ENCODE data around the gene E2F8. TPM values are rescaled to one million over a fixed set of nuclear protein-coding genes. Genes with fewer than 3 reads are reported as not detected.

The E2F8 gene
- total and polyA plus RNA-seq, 2 donors (not counting 3 experiments of a cell fraction or from before 2014, with no cell fraction given): 6.5 to 19.1 TPM

DNA sequence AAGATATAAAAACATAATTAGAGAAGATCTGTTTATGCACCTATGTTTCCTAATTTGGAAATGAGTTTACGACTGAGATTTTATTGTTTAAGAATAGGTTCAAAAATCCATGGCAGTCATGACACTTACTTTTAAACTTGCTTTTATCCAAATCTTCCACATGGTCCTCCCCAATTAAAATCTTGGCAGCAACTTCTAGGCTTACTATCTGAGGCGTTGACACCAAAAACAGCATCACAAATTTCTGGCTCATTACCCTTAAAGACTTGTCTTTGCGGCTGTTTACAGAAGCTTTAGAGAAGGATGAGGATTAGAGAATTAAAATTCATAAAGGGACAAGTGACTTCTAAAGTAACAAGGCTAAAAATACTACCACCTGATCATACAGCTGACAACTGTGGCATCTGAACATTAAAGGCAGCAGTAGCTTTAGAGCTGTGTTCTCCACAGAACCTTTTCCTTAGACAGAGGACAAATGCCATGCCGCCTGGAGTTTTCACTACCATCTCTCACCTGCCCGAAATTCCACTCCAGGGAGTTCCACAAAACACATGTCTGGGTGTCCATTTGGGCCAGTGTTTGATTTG is 6.4 kb downstream of the E2F8 start:
- ChIA-PET POLR2A (interaction anchor here (0.6 kb wide), 1 partner anchor 679 kb away, joined by 4 read pairs; no protein-coding TSS in a partner anchor), CTCF (interaction anchor here (1.5 to 4.2 kb wide), 2 partner anchors 18 to 157 kb away, joined by 3 to 15 read pairs; no protein-coding TSS in a partner anchor)
- Histone ChIP-seq H3K36me3 (ENCODE audit: control insufficient read depth in 2 of 2, extremely low read depth in 1 of 2, insufficient read depth in 2 of 2, low read length in 2 of 2) (peaks cover 0 to 21% of the 10 kb centered on the region in 2 experiments), H3K9me3 (replicated peaks; ENCODE audit: control insufficient read depth, insufficient read depth, low read length) (no peaks in the 10 kb centered on the region), H3K27me3 (ENCODE audit: control insufficient read depth in 2 of 2, insufficient read depth in 2 of 2, low read length in 2 of 2) (no peaks in the 10 kb centered on the region), H2AFZ (ENCODE audit: low read depth, low read length) (no peak overlapping the region), H3K4me3 (replicated peaks in 1 of 3; ENCODE audit: insufficient read depth in 1 of 3, low read depth in 1 of 3, low read length in 3 of 3) (no peak overlapping the region), H3K27ac (ENCODE audit: insufficient read depth, low read depth, low read length) (no peak overlapping the region), H3K79me2 (ENCODE audit: control insufficient read depth, insufficient read depth, low read length) (peaks cover 25% of the 10 kb centered on the region), H3K9ac (replicated peaks; ENCODE audit: extremely low read depth, insufficient read depth, low read length) (no peak overlapping the region), H3K4me1 (ENCODE audit: control insufficient read depth, extremely low read depth, insufficient read depth, low read length) (peaks cover 26% of the 10 kb centered on the region), H3K4me2 (ENCODE audit: insufficient read depth, low read length) (no peak overlapping the region), H3K9me1 (replicated peaks; ENCODE audit: control insufficient read depth, extremely low read depth, insufficient read depth, low read length) (no peaks in the 10 kb centered on the region), H4K20me1 (replicated peaks; ENCODE audit: control insufficient read depth, extremely low read depth, insufficient read depth, low read length) (no peaks in the 10 kb centered on the region)
- dilution Hi-C loops (cut with MboI; ENCODE audit: extremely low pct_ligation_motif_present, low sequenced_read_pairs) (no loop called here), intact Hi-C loops (cut with micrococcal nuclease) (no loop called here)
- DNase-seq (ENCODE audit: low read depth, low spot score) (no peak), FAIRE-seq (no peak)
- TF ChIP-seq JUN (IDR thresholded peaks at IDR 0.05; ENCODE audit: borderline replicate concordance, insufficient read depth, insufficient read length, low read depth) (no peak), GATA2 (IDR thresholded peaks at IDR 0.05; ENCODE audit: insufficient read depth, insufficient read length, low read depth, low read length) (no peak), POLR2AphosphoS5 (IDR thresholded peaks at IDR 0.05; ENCODE audit: insufficient read depth, low read depth, low read length) (no peak), POLR2A (IDR thresholded peaks at IDR 0.05; ENCODE audit: low read depth, low read length) (no peak), EZH2 (IDR thresholded peaks at IDR 0.05; ENCODE audit: borderline replicate concordance, low read depth, low read length, severe bottlenecking) (no peak), MYC (IDR thresholded peaks at IDR 0.05; ENCODE audit: low read depth, low read length) (no peak), FOS (IDR thresholded peaks at IDR 0.05; ENCODE audit: borderline replicate concordance, insufficient read depth, low read length) (no peak)
- TF ChIP-seq, protein P1, sequence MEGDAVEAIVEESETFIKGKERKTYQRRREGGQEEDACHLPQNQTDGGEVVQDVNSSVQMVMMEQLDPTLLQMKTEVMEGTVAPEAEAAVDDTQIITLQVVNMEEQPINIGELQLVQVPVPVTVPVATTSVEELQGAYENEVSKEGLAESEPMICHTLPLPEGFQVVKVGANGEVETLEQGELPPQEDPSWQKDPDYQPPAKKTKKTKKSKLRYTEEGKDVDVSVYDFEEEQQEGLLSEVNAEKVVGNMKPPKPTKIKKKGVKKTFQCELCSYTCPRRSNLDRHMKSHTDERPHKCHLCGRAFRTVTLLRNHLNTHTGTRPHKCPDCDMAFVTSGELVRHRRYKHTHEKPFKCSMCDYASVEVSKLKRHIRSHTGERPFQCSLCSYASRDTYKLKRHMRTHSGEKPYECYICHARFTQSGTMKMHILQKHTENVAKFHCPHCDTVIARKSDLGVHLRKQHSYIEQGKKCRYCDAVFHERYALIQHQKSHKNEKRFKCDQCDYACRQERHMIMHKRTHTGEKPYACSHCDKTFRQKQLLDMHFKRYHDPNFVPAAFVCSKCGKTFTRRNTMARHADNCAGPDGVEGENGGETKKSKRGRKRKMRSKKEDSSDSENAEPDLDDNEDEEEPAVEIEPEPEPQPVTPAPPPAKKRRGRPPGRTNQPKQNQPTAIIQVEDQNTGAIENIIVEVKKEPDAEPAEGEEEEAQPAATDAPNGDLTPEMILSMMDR (IDR thresholded peaks at IDR 0.05; ENCODE audit: extremely low read depth in 1 of 2, insufficient read depth in 1 of 2, low read depth in 1 of 2, low read length in 2 of 2): no peak
- TF ChIP-seq, protein P2, sequence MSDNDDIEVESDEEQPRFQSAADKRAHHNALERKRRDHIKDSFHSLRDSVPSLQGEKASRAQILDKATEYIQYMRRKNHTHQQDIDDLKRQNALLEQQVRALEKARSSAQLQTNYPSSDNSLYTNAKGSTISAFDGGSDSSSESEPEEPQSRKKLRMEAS (IDR thresholded peaks at IDR 0.05; ENCODE audit: insufficient read depth, insufficient read length): no peak
- BruUV-seq (replicated peaks): no TSS peak

Data from endothelial cell of umbilical vein (primary cell).